Measurements from ENCODE around the gene ADAM12. TPM values are rescaled to one million over a fixed set of nuclear protein-coding genes. Genes with fewer than 3 reads are reported as not detected.

The ADAM12 gene
- total and polyA plus RNA-seq, 9 of the 15 experiments (the other 6 are each of a cell fraction or from before 2014, with no cell fraction given): not detected

DNA sequence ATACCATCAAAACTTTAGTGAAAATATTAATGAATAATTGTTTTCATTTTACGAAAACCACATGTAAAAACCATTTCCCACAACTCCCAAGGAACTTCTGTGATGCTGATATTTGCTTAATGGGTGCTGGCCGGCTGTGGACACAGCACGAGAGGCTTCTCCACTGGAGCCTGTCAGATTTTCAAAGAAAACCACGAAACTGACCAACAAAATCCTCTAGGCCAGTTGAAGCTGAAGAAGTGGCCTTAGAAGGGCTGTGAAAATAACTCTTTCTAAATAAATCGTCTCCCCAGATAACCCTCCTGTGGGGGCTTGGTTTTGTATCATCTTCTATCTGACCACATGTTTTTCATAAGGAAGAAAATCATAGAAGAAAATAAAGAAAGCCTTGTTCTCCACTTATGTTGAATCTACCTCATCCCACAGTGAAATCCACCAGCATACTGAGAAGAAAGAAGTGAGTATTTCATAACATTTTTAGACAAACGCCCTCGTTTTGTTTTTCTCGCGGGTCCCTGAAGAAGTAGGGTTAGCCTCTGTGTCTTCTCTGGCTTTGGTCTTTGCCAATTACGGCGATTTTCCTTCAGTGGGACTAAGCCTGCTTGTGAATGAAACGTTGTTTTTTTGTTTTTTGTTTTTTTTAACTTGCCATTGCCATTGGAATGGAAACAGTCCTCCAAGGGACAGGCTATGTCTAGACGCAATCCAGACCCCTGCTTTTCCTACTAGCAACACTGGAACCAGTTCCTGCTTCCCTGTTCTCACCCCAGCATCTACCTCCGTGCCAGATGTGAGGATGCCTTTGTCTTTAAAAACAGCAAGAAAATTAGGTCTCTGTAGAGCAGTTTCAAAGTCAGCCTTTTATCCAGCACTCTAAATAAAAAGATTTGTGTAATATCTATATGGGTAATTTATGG lies 123.9 kb downstream of the ADAM12 start:
- Histone ChIP-seq H3K9me1 (ENCODE audit: control insufficient read depth, insufficient read depth, low read length) (no peaks in the 10 kb centered on the region), H3K4me2 (ENCODE audit: insufficient read depth, low read length) (no peak overlapping the region), H3K27me3 (ENCODE audit: control insufficient read depth in 2 of 2, insufficient read depth in 2 of 2, low read length in 2 of 2) (no peaks in the 10 kb centered on the region; a peak in 1 of 5 replicates), H3K9ac (ENCODE audit: insufficient read depth in 1 of 2, low read depth in 2 of 2, low read length in 2 of 2) (no peak overlapping the region), H3K4me1 (replicated peaks in 1 of 2; ENCODE audit: control insufficient read depth in 2 of 2, insufficient read depth in 2 of 2, low read length in 2 of 2) (no peaks in the 10 kb centered on the region), H4K20me1 (replicated peaks; ENCODE audit: control insufficient read depth, insufficient read depth, low read length) (no peaks in the 10 kb centered on the region), H3K36me3 (ENCODE audit: control insufficient read depth, insufficient read depth, low read length) (no peaks in the 10 kb centered on the region), H3K27ac (ENCODE audit: extremely low read depth, low read depth, low read length) (no peak overlapping the region), H2AFZ (ENCODE audit: low read depth, low read length) (no peak overlapping the region), H3K79me2 (ENCODE audit: control insufficient read depth, insufficient read depth, low read length) (no peaks in the 10 kb centered on the region), H3K9me3 (replicated peaks; ENCODE audit: control insufficient read depth, insufficient read depth, low read depth, low read length) (no peaks in the 10 kb centered on the region), H3K4me3 (no peak overlapping the region)
- in situ Hi-C loops (cut with MboI) (no loop called here), intact Hi-C loops (cut with micrococcal nuclease) (no loop called here)
- POLR2A ChIA-PET: no interaction called here
- BruUV-seq (replicated peaks): no TSS peak
- WGBS (ENCODE audit: insufficient coverage, low coverage, missing lambda C conversion rate): 0% methylated on average over 10 of the region's 14 CpGs
- no peak for TF ChIP-seq ZKSCAN8 (CRISPR knock-in tag; IDR thresholded peaks at IDR 0.05)
- TF ChIP-seq ZNF76 (CRISPR knock-in tag; IDR thresholded peaks at IDR 0.05; ENCODE audit: borderline replicate concordance): no peak
- TF ChIP-seq STAT5A (IDR thresholded peaks at IDR 0.05; ENCODE audit: borderline replicate concordance, low read length): no peak
- no peak for TF ChIP-seq MYNN (IDR thresholded peaks at IDR 0.05)
- no peak for TF ChIP-seq MYNN (CRISPR knock-in tag; IDR thresholded peaks at IDR 0.05)
- TF ChIP-seq ZKSCAN3 (CRISPR knock-in tag; IDR thresholded peaks at IDR 0.05): no peak
- TF ChIP-seq RBM22 (IDR thresholded peaks at IDR 0.05; ENCODE audit: low read depth, low read length, poor library complexity, severe bottlenecking): no peak
- TF ChIP-seq, protein P1, sequence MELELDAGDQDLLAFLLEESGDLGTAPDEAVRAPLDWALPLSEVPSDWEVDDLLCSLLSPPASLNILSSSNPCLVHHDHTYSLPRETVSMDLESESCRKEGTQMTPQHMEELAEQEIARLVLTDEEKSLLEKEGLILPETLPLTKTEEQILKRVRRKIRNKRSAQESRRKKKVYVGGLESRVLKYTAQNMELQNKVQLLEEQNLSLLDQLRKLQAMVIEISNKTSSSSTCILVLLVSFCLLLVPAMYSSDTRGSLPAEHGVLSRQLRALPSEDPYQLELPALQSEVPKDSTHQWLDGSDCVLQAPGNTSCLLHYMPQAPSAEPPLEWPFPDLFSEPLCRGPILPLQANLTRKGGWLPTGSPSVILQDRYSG (tag; conservative IDR thresholded peaks at IDR 0.05; ENCODE audit: low read depth): no peak
- no peak for TF ChIP-seq KDM4B (IDR thresholded peaks at IDR 0.05; ENCODE audit: borderline replicate concordance in 2 of 2, low read depth in 1 of 2)
- TF ChIP-seq, protein P2, sequence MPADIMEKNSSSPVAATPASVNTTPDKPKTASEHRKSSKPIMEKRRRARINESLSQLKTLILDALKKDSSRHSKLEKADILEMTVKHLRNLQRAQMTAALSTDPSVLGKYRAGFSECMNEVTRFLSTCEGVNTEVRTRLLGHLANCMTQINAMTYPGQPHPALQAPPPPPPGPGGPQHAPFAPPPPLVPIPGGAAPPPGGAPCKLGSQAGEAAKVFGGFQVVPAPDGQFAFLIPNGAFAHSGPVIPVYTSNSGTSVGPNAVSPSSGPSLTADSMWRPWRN (IDR thresholded peaks at IDR 0.05; ENCODE audit: low read depth): no peak
- TF ChIP-seq, protein P3, sequence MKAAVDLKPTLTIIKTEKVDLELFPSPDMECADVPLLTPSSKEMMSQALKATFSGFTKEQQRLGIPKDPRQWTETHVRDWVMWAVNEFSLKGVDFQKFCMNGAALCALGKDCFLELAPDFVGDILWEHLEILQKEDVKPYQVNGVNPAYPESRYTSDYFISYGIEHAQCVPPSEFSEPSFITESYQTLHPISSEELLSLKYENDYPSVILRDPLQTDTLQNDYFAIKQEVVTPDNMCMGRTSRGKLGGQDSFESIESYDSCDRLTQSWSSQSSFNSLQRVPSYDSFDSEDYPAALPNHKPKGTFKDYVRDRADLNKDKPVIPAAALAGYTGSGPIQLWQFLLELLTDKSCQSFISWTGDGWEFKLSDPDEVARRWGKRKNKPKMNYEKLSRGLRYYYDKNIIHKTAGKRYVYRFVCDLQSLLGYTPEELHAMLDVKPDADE (conservative IDR thresholded peaks at IDR 0.05; ENCODE audit: control insufficient read depth, low read depth, low read length): no peak
- no peak for TF ChIP-seq ZBED1 (IDR thresholded peaks at IDR 0.05)
- TF ChIP-seq HNRNPK (IDR thresholded peaks at IDR 0.05; ENCODE audit: low read depth, low read length, poor library complexity, severe bottlenecking): no peak
- FAIRE-seq (no peak), DNase-seq (ENCODE audit: extremely low read depth in 1 of 4, low spot score in 3 of 4) (no peak), ATAC-seq (no peak)
- CTCF ChIA-PET (ENCODE audit: low intra/inter-chr PET ratio): no interaction called here

Data from K562 (cell line).